Immature natural killer cell (primary cell): ENCODE measurements around the gene APLF. TPM values are rescaled to one million over a fixed set of nuclear protein-coding genes. Genes with fewer than 3 reads are reported as not detected.

Experiments
- DNase-seq, 3 donors: peaks; one replicate each; pipeline ENCODE4 v3.0.0; 2022; ENCODE audit warnings: mixed read lengths in 1 of 3
- H3K27ac Mint-ChIP-seq, 6 donors: one replicate each; pipeline ENCODE4 v1.8.0; 2020; ENCODE audit warnings: mixed read lengths in 6 of 6, mild to moderate bottlenecking in 5 of 6, inconsistent platforms in 4 of 6, moderate library complexity in 3 of 6
- H3K27me3 Mint-ChIP-seq, 3 donors: one replicate each; pipeline ENCODE4 v1.8.0; 2020 to 2021; ENCODE audit warnings: low read depth in 3 of 3, mild to moderate bottlenecking in 3 of 3, mixed read lengths in 3 of 3, moderate library complexity in 3 of 3, inconsistent platforms in 1 of 3
- H3K36me3 Mint-ChIP-seq, 3 donors: one replicate each; pipeline ENCODE4 v1.8.0; 2020; ENCODE audit warnings: mixed read lengths in 3 of 3, inconsistent platforms in 2 of 3, mild to moderate bottlenecking in 2 of 3
- H3K4me1 Mint-ChIP-seq, 2 donors: one replicate each; pipeline ENCODE4 v1.8.0; 2020; ENCODE audit warnings: inconsistent platforms in 2 of 2, mild to moderate bottlenecking in 2 of 2, mixed read lengths in 2 of 2, moderate library complexity in 1 of 2
- H3K4me3 Mint-ChIP-seq, 5 donors: one replicate each; pipeline ENCODE4 v1.8.0; 2020; ENCODE audit warnings: mild to moderate bottlenecking in 5 of 5, mixed read lengths in 5 of 5, inconsistent platforms in 3 of 5, moderate library complexity in 3 of 5
- H3K9me3 Mint-ChIP-seq, 6 donors: one replicate each; pipeline ENCODE4 v1.8.0; 2020; ENCODE audit warnings: mild to moderate bottlenecking in 6 of 6, mixed read lengths in 6 of 6, inconsistent platforms in 4 of 6, moderate library complexity in 3 of 6
- polyA plus RNA-seq, 3 donors: library from polyadenylated mRNA; unstranded; fragments of 300-500 nt; fragmentation: Illumina TruSeq; gene quantifications; one replicate each; pipeline ENCODE4 v1.2.3, GENCODE V29; 2021

APLF gene, protein sequence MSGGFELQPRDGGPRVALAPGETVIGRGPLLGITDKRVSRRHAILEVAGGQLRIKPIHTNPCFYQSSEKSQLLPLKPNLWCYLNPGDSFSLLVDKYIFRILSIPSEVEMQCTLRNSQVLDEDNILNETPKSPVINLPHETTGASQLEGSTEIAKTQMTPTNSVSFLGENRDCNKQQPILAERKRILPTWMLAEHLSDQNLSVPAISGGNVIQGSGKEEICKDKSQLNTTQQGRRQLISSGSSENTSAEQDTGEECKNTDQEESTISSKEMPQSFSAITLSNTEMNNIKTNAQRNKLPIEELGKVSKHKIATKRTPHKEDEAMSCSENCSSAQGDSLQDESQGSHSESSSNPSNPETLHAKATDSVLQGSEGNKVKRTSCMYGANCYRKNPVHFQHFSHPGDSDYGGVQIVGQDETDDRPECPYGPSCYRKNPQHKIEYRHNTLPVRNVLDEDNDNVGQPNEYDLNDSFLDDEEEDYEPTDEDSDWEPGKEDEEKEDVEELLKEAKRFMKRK
- polyA plus RNA-seq = under 1 TPM in 2 of 3 donors, not detected in 1; 0.74 to 0.97 TPM

DNA sequence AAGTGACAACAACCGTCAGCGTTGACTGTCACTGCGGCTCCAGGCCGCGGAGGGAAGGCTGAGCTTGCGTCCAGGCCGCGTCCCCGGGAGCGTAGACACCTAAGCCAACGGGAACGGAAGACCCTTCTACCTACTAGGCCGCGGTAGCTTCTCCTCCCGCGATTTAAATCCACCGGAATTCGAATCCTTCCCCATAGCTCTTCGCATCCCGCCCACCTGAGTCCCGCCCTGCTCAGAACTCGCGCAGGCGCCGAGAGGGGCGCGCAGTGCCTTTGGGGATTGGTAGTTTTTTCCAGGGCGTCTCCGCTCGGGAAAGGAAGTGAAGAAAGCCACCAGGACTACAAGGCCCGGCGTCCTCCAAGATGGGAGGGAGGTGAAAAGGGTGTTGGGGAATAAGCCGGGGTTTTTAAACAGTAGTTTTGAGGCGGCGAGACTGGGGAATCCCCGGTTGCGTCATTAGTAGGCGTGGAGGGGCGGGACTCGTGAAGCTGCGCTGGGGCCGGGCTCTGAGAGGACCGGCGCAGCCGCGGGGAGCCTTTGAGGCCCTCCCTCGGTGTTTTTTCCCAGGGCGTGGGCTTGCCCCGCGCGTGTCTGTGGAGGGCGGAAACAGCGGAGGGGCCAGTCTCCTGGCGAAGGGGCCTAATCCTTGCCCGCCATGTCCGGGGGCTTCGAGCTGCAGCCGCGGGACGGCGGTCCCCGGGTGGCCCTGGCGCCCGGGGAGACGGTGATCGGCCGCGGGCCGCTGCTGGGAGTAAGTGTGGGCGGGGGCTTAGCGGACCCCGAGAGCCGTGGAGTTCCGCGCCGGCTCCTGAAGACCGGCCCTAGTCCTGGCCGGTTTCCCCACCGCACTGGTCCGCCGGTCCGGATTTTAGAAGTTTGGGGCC, at the start of gene APLF, which contains the start of gene FBXO48:
APLF (plus strand) TSS at position 509 of the 884 bp plus-strand sequence; CDS start at position 656, 147 bp downstream.
FBXO48 (minus strand) TSS at position 218 of the 884 bp plus-strand sequence. CDS start 2,149 bp downstream, outside the sequence.
- peak; percentile 98 to 99 (median 99) for DNase-seq
- Mint-ChIP-seq H3K27ac (peak within 1 kb of the TSS; percentile 94 to 97 (median 95)), H3K4me3 (peak within 1 kb of the TSS; percentile 93 to 97 (median 96)), H3K27me3 (peaks cover 2 to 18% (median 9%) of the 10 kb centered on the region in 3 donors), H3K36me3 (no peaks in the 10 kb centered on the region), H3K4me1 (peaks cover 21 to 31% of the 10 kb centered on the region in 2 donors), H3K9me3 (no peaks in the 10 kb centered on the region)

DNA sequence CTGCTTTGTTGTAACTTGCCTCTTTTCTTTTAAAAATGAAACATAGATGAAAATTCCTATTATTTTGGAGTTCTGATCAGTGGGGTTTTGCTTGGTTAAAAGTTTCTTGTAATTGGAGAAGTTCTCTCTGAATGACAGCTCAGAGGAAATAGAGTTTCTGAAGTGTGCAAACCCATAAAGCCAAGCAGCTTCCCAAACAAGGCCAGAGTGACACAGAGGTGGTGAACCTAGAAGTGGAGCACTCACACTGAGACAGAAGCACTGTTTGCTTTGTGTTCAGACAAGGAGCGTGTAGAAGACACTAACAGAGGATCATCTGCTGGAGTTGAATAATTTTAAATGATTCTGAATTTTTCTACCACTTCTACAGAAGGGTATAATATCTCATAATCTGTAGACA, 49.5 kb upstream of the APLF start:
- H3K27ac Mint-ChIP-seq = peak overlapping the region; percentile 77 to 91 (median 85)
- no peaks in the 10 kb centered on the region for H3K27me3 Mint-ChIP-seq
- peak overlapping the region; percentile 46 to 86 (median 69) for H3K4me3 Mint-ChIP-seq
- H3K4me1 Mint-ChIP-seq = peaks cover 84 to 93% of the 10 kb centered on the region in 2 donors
- H3K36me3 Mint-ChIP-seq = peaks cover 0 to 3% (median 0%) of the 10 kb centered on the region in 3 donors
- no peak for DNase-seq
- H3K9me3 Mint-ChIP-seq = no peaks in the 10 kb centered on the region

DNA sequence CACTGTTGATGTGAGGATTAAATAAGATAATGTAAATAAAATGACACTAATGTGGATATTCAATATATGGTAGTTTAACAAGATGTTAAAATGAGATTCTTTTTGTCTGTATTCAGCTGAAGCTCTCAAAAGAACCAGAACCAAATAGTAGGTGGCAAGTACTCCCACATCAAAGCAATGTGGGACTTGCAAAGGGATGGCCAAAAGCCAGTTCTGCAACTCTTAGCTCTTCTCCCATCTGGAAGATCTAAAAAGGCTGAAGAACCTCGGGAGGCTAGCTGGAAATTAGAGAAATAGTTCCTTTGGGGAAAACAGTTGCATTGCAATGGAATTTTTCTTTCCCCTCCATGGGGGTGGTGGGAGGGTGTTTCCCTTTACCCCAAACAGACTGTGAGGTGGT, 49.0 kb upstream of the APLF start:
- Mint-ChIP-seq H3K27ac (peak overlapping the region; percentile 77 to 91 (median 85)), H3K36me3 (peaks cover 0 to 3% (median 0%) of the 10 kb centered on the region in 3 donors), H3K9me3 (no peaks in the 10 kb centered on the region), H3K4me1 (peaks cover 79 to 88% of the 10 kb centered on the region in 2 donors), H3K4me3 (peak overlapping the region; percentile 46 to 86 (median 69)), H3K27me3 (no peaks in the 10 kb centered on the region)
- no peak for DNase-seq

DNA sequence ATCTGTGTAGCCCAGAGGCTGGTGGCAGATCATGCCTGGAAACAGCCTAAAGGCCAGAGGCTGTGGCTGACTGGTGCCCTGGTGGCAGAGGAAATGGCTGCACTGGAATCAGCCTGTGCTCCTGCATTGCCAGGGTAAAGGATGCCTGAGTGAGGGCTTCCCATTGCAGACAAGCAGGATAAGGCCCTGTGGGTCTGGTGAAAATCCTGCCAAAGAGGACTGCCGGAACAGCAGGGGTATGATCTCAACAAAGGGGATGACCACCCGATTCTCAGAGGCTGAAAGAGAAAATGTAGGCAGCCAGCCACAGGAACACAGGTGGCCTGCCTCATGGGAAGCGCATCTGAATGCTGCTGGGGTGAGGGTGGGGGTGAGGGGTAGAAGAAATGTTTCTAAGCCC, 48.5 kb upstream of the APLF start:
- Mint-ChIP-seq H3K9me3 (no peaks in the 10 kb centered on the region), H3K4me3 (peak overlapping the region in 4 of 5 donors; percentile 66 to 86 (median 70)), H3K36me3 (peaks cover 0 to 3% (median 0%) of the 10 kb centered on the region in 3 donors), H3K27ac (peak overlapping the region; percentile 76 to 91 (median 85)), H3K4me1 (peaks cover 74 to 84% of the 10 kb centered on the region in 2 donors), H3K27me3 (no peaks in the 10 kb centered on the region)
- no peak for DNase-seq

DNA sequence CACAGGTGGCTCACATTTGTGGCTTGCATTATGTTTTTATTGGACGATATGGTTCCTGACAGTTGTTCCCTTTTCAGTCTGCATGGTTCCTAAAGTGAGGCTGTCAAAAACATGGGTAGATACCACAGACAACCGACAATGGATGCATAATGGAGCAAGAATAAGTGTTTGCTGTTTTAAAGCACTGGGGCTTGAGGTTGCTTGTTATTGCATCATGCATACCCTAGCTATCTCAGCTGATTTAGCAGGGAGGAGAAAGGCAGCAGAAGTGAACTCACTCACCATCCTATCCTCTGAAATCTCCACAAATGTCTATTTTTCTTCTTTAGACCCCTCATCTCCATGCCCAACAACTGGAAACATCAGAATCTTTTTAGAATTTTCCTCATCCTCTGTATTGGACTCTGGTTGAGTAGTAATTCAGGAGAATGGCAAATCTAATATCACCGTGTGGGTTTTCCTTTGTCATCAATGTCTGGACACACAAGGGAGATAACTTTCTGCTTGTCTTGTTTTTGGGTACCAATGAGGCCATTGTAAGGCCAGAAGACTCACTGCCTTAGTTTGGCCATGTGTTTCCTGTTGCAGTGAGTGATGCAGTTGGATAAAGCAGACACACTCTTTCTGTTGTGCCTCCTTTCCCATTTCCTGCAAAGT, 47.0 kb upstream of the APLF start:
- Mint-ChIP-seq H3K36me3 (peaks cover 0 to 3% (median 0%) of the 10 kb centered on the region in 3 donors), H3K27me3 (no peaks in the 10 kb centered on the region), H3K4me1 (peaks cover 64 to 69% of the 10 kb centered on the region in 2 donors), H3K4me3 (peak overlapping the region in 1 of 5 donors; percentile 19), H3K9me3 (no peaks in the 10 kb centered on the region), H3K27ac (peak overlapping the region in 3 of 6 donors; percentile 10 to 34 (median 31))
- no peak for DNase-seq

DNA sequence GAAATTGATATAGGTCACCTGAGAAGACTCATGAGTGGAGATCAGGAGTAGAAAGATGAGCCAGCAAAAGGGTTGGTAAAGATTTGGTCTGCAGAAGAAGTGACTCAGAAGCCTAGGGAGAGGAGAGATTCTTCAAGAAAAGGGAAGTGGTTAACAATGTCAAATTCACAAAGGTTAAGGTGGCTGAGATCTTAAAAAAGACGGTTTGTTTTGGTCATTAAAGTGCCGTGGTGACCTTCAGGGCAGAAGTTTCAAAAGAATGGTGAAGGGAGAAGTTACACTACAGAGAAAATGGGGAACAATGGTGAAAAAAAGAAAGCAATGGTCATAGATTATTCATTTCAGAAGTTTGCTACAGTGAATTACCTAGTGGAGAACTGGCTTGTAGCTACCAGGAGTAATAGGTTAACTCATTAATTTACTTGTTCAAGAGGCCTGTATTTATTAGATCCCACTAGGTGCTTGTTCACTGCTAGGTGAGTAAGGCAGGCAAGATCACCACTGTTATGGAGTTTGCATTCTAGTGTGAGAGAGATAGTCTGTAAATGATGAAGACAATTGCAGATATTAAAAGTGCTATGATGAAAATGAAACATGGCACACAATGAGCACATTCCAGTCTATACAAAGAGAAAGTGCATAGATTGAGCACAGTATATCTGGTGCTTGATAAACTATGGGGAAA, 43.3 kb upstream of the APLF start:
- peak; percentile 66 to 73 (median 69) for DNase-seq
- Mint-ChIP-seq H3K27ac (no peak overlapping the region), H3K4me1 (peaks cover 32 to 52% of the 10 kb centered on the region in 2 donors), H3K36me3 (peaks cover 0 to 3% (median 0%) of the 10 kb centered on the region in 3 donors), H3K27me3 (peaks cover 0 to 3% (median 0%) of the 10 kb centered on the region in 3 donors), H3K4me3 (no peak overlapping the region), H3K9me3 (no peaks in the 10 kb centered on the region)

DNA sequence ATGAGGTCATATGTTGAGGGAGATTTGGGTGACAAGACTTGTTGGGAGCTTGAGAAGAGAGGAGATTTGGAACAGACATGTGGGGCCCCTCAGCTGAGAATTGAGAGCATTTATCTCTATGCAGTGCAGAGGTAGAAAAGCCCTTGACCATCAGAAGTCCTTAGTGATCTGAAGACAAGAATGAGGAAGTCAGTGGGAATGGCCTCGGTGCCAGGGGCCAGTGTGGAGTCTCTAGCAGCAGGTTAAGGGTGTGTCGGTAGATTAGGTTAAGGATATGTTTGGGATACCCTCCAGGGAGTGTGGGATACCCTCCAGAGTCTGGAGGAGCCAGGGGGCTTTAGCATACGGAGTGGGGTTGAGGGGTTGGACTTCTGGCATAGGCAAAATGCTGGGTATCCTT, 41.9 kb upstream of the APLF start:
- Mint-ChIP-seq H3K27ac (no peak overlapping the region), H3K27me3 (peaks cover 0 to 3% (median 0%) of the 10 kb centered on the region in 3 donors), H3K4me3 (no peak overlapping the region), H3K9me3 (no peaks in the 10 kb centered on the region), H3K36me3 (peaks cover 0 to 3% (median 0%) of the 10 kb centered on the region in 3 donors), H3K4me1 (peaks cover 18 to 41% of the 10 kb centered on the region in 2 donors)
- no peak for DNase-seq

DNA sequence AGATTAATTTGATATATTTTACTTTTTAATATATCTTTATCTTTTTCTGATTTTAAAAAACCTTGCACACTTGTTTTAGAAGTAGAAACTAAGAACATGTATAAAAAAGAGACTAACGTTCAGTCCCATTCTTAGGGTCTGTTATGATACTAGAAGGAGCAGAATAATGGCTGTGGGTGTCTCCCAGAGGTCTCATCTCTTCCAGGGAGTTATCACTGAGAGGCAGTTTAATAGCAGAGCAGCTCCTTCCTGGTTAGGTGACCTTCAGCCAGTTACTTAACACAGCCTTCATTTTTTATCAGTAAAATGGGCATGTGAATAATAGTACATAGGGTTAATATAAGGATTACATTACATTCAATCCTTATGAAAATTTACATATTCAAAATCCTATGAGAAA, 40.9 kb upstream of the APLF start:
- Mint-ChIP-seq H3K36me3 (peaks cover 0 to 3% (median 0%) of the 10 kb centered on the region in 3 donors), H3K27ac (peak overlapping the region in 3 of 6 donors; percentile 33 to 80 (median 57)), H3K4me3 (peak overlapping the region in 1 of 5 donors; percentile 38), H3K27me3 (peaks cover 0 to 3% (median 0%) of the 10 kb centered on the region in 3 donors), H3K4me1 (peaks cover 8 to 32% of the 10 kb centered on the region in 2 donors), H3K9me3 (no peaks in the 10 kb centered on the region)
- no peak for DNase-seq

DNA sequence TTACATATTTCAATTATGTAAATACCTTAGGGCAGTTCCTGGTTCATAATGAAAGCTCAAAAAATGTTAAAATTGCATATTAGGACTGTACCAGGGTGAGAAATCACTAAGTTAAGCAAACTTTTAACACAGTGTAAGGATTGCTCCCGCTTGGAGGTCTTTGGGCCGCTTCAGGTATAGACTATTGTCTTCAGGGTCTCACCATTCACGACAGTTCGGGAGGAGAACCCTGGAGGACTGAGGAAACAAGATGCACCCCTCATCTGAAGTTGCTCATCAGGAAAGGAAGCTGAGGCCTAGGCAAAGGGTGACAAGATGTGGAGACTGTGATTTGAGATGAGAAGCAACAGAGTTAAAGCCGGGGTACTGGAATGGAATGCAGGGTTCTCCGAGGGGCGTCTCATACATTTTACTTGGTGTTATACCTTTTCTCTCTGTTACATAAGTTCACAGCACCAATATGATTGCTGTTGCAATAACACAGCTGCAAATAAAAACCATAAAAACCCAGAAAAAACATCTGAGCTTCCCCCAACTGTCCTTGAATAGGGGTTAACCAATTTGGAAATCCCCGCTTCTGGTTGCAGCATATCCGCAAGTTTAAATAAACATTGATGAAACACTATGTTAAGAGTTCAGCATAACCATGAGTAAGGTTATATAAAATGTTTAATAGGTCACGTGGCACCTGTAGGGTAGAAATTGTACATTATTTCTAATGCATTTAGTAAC, 40.4 kb upstream of the APLF start:
- peak; percentile 43 to 61 (median 48) for DNase-seq
- Mint-ChIP-seq H3K4me3 (peak overlapping the region; percentile 38 to 72 (median 58)), H3K27ac (peak overlapping the region; percentile 57 to 94 (median 89))

DNA sequence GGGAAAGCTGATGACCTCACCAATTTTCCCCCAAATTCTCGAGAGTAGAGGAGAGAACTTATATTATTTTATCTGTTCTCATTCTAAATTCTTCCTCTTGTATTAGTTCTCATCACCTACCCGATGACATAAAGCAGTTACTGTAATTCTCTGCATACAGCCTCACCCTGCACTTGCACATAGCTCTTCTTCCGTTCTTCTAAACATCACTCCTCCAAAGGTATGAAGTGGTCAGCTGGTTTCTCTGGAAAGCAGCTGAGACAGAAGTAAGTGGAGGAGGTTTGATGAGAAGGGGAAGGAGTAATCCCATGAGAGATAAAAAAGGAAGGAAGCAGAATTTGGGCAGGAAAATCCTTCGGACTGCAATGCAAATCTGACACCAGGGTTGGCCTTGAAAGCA, 39.3 kb upstream of the APLF start:
- peak overlapping the region in 2 of 6 donors; percentile 26 to 58 for H3K27ac Mint-ChIP-seq
- no peaks in the 10 kb centered on the region for H3K36me3 Mint-ChIP-seq
- no peak for DNase-seq
- H3K27me3 Mint-ChIP-seq = peaks cover 0 to 3% (median 0%) of the 10 kb centered on the region in 3 donors
- no peaks in the 10 kb centered on the region for H3K9me3 Mint-ChIP-seq
- peak overlapping the region in 1 of 5 donors; percentile 0 for H3K4me3 Mint-ChIP-seq
- H3K4me1 Mint-ChIP-seq = peaks cover 9 to 40% of the 10 kb centered on the region in 2 donors

More for the DNA sequence above, 40.4 kb upstream of the APLF start:
- H3K27me3 Mint-ChIP-seq = peaks cover 0 to 3% (median 0%) of the 10 kb centered on the region in 3 donors
- H3K4me1 Mint-ChIP-seq = peaks cover 4 to 31% of the 10 kb centered on the region in 2 donors
- H3K9me3 Mint-ChIP-seq = no peaks in the 10 kb centered on the region
- H3K36me3 Mint-ChIP-seq = peaks cover 0 to under 1% (median 0%) of the 10 kb centered on the region in 3 donors

DNA sequence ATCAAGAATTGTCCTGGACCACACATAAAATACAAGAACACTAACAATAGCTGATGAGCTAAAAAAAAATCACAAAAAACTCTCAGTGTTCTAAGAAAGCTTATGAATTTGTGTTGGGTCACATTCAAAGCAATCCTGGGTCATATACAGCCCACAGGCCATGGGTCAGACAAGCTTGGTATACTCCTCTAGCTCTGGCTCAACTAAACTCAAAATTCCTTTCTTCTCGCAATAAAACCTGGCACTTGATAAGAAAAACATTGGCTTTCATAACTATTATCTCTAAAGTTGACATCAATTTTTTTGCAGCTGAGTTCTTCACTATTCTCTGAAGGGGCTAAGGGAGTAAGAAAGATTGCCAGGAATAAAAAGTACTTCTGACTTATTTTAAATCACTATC, 38.6 kb upstream of the APLF start:
- Mint-ChIP-seq H3K27me3 (peaks cover 0 to 3% (median 0%) of the 10 kb centered on the region in 3 donors), H3K4me3 (no peak overlapping the region), H3K4me1 (peaks cover 9 to 40% of the 10 kb centered on the region in 2 donors), H3K36me3 (no peaks in the 10 kb centered on the region), H3K9me3 (no peaks in the 10 kb centered on the region), H3K27ac (peak overlapping the region in 1 of 6 donors; percentile 28)
- no peak for DNase-seq
